Measurements from ENCODE around the gene TRMT1. TPM values are rescaled to one million over a fixed set of nuclear protein-coding genes. Genes with fewer than 3 reads are reported as not detected.

Gene TRMT1
- total and polyA plus RNA-seq, 2 donors (not counting 1 experiment from before 2014, with no cell fraction given): 91.8 to 281 TPM

DNA sequence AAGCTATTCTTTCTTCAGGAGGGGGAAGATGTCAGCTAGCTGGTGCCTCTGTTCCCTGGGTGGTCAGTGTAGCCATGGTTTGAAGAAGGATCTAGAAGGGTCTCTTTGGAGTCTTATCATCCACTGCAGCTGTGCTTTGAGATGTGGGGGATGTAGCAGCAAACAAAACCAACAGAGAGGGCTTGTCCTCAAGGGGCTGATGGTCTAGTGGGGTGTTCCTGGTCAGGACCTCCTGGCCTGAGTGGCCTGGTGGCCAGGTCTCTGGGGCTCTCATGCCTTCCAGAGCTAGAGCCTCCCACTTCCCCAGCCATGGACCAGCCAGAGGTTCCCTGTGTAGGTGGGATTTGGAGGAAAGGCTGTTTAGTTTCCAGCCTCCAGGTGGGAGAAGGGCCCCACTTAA lies 54.2 kb downstream of the TRMT1 start:
- peaks cover 6% of the 10 kb centered on the region for H3K4me1 Mint-ChIP-seq
- ChIA-PET CTCF (interaction anchor here (0.8 to 10.4 kb wide), 17 partner anchors 11 to 368 kb away, joined by 3 to 161 read pairs (median 6); partner anchors contain the start of genes FARSA and NACC1), POLR2A (no interaction called here)
- Histone ChIP-seq H3K27ac (ENCODE audit: low read length in 2 of 2) (no peak overlapping the region), H3K4me3 (ENCODE audit: control extremely low read depth in 1 of 5, extremely low read depth in 1 of 5, insufficient read depth in 1 of 5, low read depth in 2 of 5, low read length in 4 of 5) (no peak overlapping the region), H3K79me2 (ENCODE audit: control insufficient read depth, insufficient read depth, low read length) (no peaks in the 10 kb centered on the region), H2AFZ (ENCODE audit: insufficient read depth, low read depth, low read length, poor library complexity, severe bottlenecking) (no peak overlapping the region), H3K9me3 (ENCODE audit: control extremely low read depth in 1 of 3, control insufficient read depth in 2 of 3, insufficient read depth in 1 of 3, low read length in 2 of 3) (no peaks in the 10 kb centered on the region), H3K36me3 (replicated peaks in 1 of 2; ENCODE audit: control extremely low read depth in 1 of 2, control insufficient read depth in 1 of 2, extremely low read depth in 1 of 2, insufficient read depth in 2 of 2, low read length in 1 of 2) (no peaks in the 10 kb centered on the region), H3K4me2 (replicated peaks; ENCODE audit: low read depth, low read length, poor library complexity, severe bottlenecking) (no peak overlapping the region), H3K9ac (ENCODE audit: low read length) (no peak overlapping the region), H3K4me1 (ENCODE audit: control insufficient read depth in 2 of 2, insufficient read depth in 2 of 2, low read length in 2 of 2) (peaks cover 7 to 17% of the 10 kb centered on the region in 2 donors), H3K27me3 (replicated peaks in 1 of 4; ENCODE audit: control extremely low read depth in 1 of 4, control insufficient read depth in 3 of 4, insufficient read depth in 4 of 4, low read length in 3 of 4) (peaks cover 0 to 22% (median 12%) of the 10 kb centered on the region in 4 experiments), H4K20me1 (ENCODE audit: control insufficient read depth, insufficient read depth, low read length, poor library complexity, severe bottlenecking) (no peaks in the 10 kb centered on the region)
- intact Hi-C loops (cut with micrococcal nuclease): no loop called here
- peaks cover 21% of the 10 kb centered on the region for H3K27me3 Mint-ChIP-seq
- no peaks in the 10 kb centered on the region for H3K9me3 Mint-ChIP-seq (ENCODE audit: insufficient read depth)
- H3K4me3 Mint-ChIP-seq: no peak overlapping the region
- no peak for DNase-seq
- H3K27ac Mint-ChIP-seq: no peak overlapping the region
- TF ChIP-seq EZH2 (IDR thresholded peaks at IDR 0.05; ENCODE audit: borderline replicate concordance, insufficient read depth, low read depth, low read length, poor library complexity, severe bottlenecking): no peak
- TF ChIP-seq, protein P1, sequence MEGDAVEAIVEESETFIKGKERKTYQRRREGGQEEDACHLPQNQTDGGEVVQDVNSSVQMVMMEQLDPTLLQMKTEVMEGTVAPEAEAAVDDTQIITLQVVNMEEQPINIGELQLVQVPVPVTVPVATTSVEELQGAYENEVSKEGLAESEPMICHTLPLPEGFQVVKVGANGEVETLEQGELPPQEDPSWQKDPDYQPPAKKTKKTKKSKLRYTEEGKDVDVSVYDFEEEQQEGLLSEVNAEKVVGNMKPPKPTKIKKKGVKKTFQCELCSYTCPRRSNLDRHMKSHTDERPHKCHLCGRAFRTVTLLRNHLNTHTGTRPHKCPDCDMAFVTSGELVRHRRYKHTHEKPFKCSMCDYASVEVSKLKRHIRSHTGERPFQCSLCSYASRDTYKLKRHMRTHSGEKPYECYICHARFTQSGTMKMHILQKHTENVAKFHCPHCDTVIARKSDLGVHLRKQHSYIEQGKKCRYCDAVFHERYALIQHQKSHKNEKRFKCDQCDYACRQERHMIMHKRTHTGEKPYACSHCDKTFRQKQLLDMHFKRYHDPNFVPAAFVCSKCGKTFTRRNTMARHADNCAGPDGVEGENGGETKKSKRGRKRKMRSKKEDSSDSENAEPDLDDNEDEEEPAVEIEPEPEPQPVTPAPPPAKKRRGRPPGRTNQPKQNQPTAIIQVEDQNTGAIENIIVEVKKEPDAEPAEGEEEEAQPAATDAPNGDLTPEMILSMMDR (IDR thresholded peaks at IDR 0.05): no peak
- ATAC-seq (ENCODE audit: low read depth): no peak

Measured in B cell (primary cell).